ENCODE results near the gene MAP2K5. TPM values are rescaled to one million over a fixed set of nuclear protein-coding genes. Genes with fewer than 3 reads are reported as not detected.

The MAP2K5 gene
- total RNA-seq, 1 donor from 2014 or later, result 2.9 TPM

GRCh38 chr15:67852418-67852817 is 309.9 kb downstream of the MAP2K5 start:
- FAIRE-seq (no peak), DNase-seq (ENCODE audit: low read depth) (no peak)
- TF ChIP-seq CTCF (IDR thresholded peaks at IDR 0.05; ENCODE audit: insufficient read depth, low read length, severe bottlenecking), result no peak
- Histone ChIP-seq H3K4me3 (ENCODE audit: low read depth, low read length) (no peak overlapping the region), H3K27me3 (ENCODE audit: control insufficient read depth, insufficient read depth, low read length) (no peaks in the 10 kb centered on the region), H3K36me3 (ENCODE audit: control insufficient read depth, insufficient read depth, low read length) (no peaks in the 10 kb centered on the region)

GRCh38 chr15:67853454-67853853 is 311.0 kb downstream of the MAP2K5 start:
- H3K4me3 ChIP-seq (ENCODE audit: low read depth, low read length), result no peak overlapping the region
- H3K36me3 ChIP-seq (ENCODE audit: control insufficient read depth, insufficient read depth, low read length), result no peaks in the 10 kb centered on the region
- no peaks in the 10 kb centered on the region for H3K27me3 ChIP-seq (ENCODE audit: control insufficient read depth, insufficient read depth, low read length)
- TF ChIP-seq CTCF (IDR thresholded peaks at IDR 0.05; ENCODE audit: insufficient read depth, low read length, severe bottlenecking), result no peak
- no peak for DNase-seq (ENCODE audit: low read depth)
- no peak for FAIRE-seq

GRCh38 chr15:67854358-67854757 is 311.9 kb downstream of the MAP2K5 start:
- no peaks in the 10 kb centered on the region for H3K36me3 ChIP-seq (ENCODE audit: control insufficient read depth, insufficient read depth, low read length)
- FAIRE-seq (no peak), DNase-seq (ENCODE audit: low read depth) (no peak)
- H3K4me3 ChIP-seq (ENCODE audit: low read depth, low read length), result no peak overlapping the region
- H3K27me3 ChIP-seq (ENCODE audit: control insufficient read depth, insufficient read depth, low read length), result no peaks in the 10 kb centered on the region
- TF ChIP-seq CTCF (IDR thresholded peaks at IDR 0.05; ENCODE audit: insufficient read depth, low read length, severe bottlenecking), result no peak

- no peak for FAIRE-seq
- DNase-seq (ENCODE audit: low read depth), result no peak
- no peak for TF ChIP-seq CTCF (IDR thresholded peaks at IDR 0.05; ENCODE audit: insufficient read depth, low read length, severe bottlenecking)
- H3K4me3 ChIP-seq (ENCODE audit: low read depth, low read length), result no peak overlapping the region
- no peaks in the 10 kb centered on the region for H3K27me3 ChIP-seq (ENCODE audit: control insufficient read depth, insufficient read depth, low read length)
- H3K36me3 ChIP-seq (ENCODE audit: control insufficient read depth, insufficient read depth, low read length), result no peaks in the 10 kb centered on the region
These were observed 313.3 kb downstream of the MAP2K5 start for GRCh38 chr15:67855842-67856241.

Other genes with a start within 250 kb of the MAP2K5 start
- 1.8 and 2.1 TPM in 2 replicates for gene C15orf61, start 21.6 kb upstream of the MAP2K5 start, total RNA-seq

All from bronchial epithelial cell (primary cell).